Lower lobe of right lung (tissue), 2 donors: ENCODE data around the gene PAPOLA. TPM values are rescaled to one million over a fixed set of nuclear protein-coding genes. Genes with fewer than 3 reads are reported as not detected.
A peak's percentile ranks its signal among the peaks of the same experiment; 100 is the strongest.

Source experiments
- ATAC-seq, 2 donors: fragments of 200-7000 bp; cut with Tn5 transposase; one replicate each; pipeline ENCODE4 v1.9.1; 2020 to 2022; ENCODE audit warnings: mild to moderate bottlenecking in 2 of 2, moderate library complexity in 2 of 2
- DNase-seq: peaks from one replicate; pipeline ENCODE4 v3.0.0-alpha.2; 2020
- H3K27ac ChIP-seq: fragments of 200-600 bp; one replicate; pipeline ENCODE4 v1.8.0; 2022
- H3K27me3 ChIP-seq: fragments of 200-600 bp; one replicate; pipeline ENCODE4 v1.8.0; 2022; ENCODE audit warnings: low read depth
- H3K36me3 ChIP-seq: fragments of 200-600 bp; one replicate; pipeline ENCODE4 v1.8.0; 2022; ENCODE audit warnings: mild to moderate bottlenecking
- H3K4me1 ChIP-seq: fragments of 200-600 bp; one replicate; pipeline ENCODE4 v1.8.0; 2022
- H3K4me3 ChIP-seq: fragments of 200-600 bp; one replicate; pipeline ENCODE4 v1.8.0; 2022; ENCODE audit warnings: mild to moderate bottlenecking
- H3K9me3 ChIP-seq: fragments of 200-600 bp; one replicate; pipeline ENCODE4 v1.8.0; 2022
- CTCF ChIP-seq: fragments of 200-600 bp; IDR thresholded peaks from one replicate; pipeline ENCODE4 v1.8.0; 2022; ENCODE audit warnings: antibody characterized with exemption, mild to moderate bottlenecking
- intact Hi-C: fragments of 100-400 bp; cut with DNase I; formaldehyde crosslinking; loops from one replicate; pipeline ENCODE4 v1.11.0; 2022
- long read RNA-seq: library from polyadenylated mRNA; unstranded; transcript quantifications from one replicate; pipeline ENCODE4 v2.0.0, GENCODE V29; 2021
- total RNA-seq: library from RNA; stranded (reverse); fragmentation: NEBNext Ultra II Directional; extraction: Animal tissue kit (Norgen Biotek cat#: 25700); gene quantifications from one replicate; pipeline ENCODE4 v1.2.1, GENCODE V29; 2021
- donor health status: DM: no; HTN: yes; CAD: no; lungs with severe emphysema.

PAPOLA gene
- total RNA-seq, result 190 TPM
- long read RNA-seq, full-length matches to known transcripts, result 121 of 175 reads
- long read RNA-seq, partial matches to known transcripts, result 33 of 175 reads
- long read RNA-seq, other reads (novel, unspliced or antisense), result 21 of 175 reads

GRCh38 chr14:96501740-96502620 is at the start of gene PAPOLA:
Gene PAPOLA (plus strand): TSS chr14:96502382. CDS start chr14:96502593, 211 bp downstream.
- Histone ChIP-seq H3K36me3 (no peaks in the 10 kb centered on the region), H3K9me3 (no peaks in the 10 kb centered on the region), H3K27me3 (no peaks in the 10 kb centered on the region), H3K27ac (peak within 1 kb of the TSS; percentile 98), H3K4me3 (peak within 1 kb of the TSS; percentile 83), H3K4me1 (peaks cover 33% of the 10 kb centered on the region)
- ATAC-seq, result peak; percentile 99
- TF ChIP-seq CTCF, result peak; percentile 18
- intact Hi-C loops, result no loop called here
- peak; percentile 97 for DNase-seq

DNA sequence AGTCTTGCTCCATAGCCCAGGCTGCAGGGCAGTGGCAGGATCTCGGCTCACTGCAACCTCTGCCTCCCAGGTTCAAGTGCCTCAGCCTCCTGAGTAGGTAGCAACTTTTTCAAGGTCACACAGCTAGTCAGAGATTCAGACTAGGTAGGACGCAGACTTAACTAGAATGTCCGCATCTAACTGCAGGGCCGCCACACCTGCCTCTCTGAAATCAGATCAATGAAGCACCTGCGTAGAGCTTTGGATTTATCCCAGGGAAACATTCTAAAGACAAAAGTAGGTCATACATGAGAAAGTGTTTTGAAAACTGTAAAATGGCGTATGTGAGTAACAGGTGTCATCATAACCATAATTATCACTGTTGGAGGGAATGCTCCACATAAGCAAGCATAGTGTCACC is 49.5 kb upstream of the PAPOLA start:
- Histone ChIP-seq H3K4me1 (no peaks in the 10 kb centered on the region), H3K9me3 (no peaks in the 10 kb centered on the region), H3K36me3 (no peaks in the 10 kb centered on the region), H3K27me3 (no peaks in the 10 kb centered on the region), H3K27ac (no peak overlapping the region), H3K4me3 (no peak overlapping the region)
- intact Hi-C loops, result no loop called here
- no peak for ATAC-seq
- no peak for DNase-seq
- TF ChIP-seq CTCF, result no peak

- intact Hi-C loops, result no loop called here
- ATAC-seq (no peak), DNase-seq (no peak)
- H3K27ac ChIP-seq, result no peak overlapping the region
- no peaks in the 10 kb centered on the region for H3K27me3 ChIP-seq
- no peak for TF ChIP-seq CTCF
- H3K9me3 ChIP-seq, result no peaks in the 10 kb centered on the region
- H3K36me3 ChIP-seq, result no peaks in the 10 kb centered on the region
- H3K4me1 ChIP-seq, result no peaks in the 10 kb centered on the region
- H3K4me3 ChIP-seq, result no peak overlapping the region
Observed at GRCh38 chr14:96455588-96455987, 46.6 kb upstream of the PAPOLA start.

GRCh38 chr14:96459851-96460250 is 42.3 kb upstream of the PAPOLA start:
- TF ChIP-seq CTCF, result no peak
- intact Hi-C loops, result no loop called here
- no peaks in the 10 kb centered on the region for H3K4me1 ChIP-seq
- DNase-seq, result no peak
- no peaks in the 10 kb centered on the region for H3K27me3 ChIP-seq
- H3K36me3 ChIP-seq, result no peaks in the 10 kb centered on the region
- no peak overlapping the region for H3K27ac ChIP-seq
- ATAC-seq, result no peak
- no peaks in the 10 kb centered on the region for H3K9me3 ChIP-seq
- H3K4me3 ChIP-seq, result no peak overlapping the region

DNA sequence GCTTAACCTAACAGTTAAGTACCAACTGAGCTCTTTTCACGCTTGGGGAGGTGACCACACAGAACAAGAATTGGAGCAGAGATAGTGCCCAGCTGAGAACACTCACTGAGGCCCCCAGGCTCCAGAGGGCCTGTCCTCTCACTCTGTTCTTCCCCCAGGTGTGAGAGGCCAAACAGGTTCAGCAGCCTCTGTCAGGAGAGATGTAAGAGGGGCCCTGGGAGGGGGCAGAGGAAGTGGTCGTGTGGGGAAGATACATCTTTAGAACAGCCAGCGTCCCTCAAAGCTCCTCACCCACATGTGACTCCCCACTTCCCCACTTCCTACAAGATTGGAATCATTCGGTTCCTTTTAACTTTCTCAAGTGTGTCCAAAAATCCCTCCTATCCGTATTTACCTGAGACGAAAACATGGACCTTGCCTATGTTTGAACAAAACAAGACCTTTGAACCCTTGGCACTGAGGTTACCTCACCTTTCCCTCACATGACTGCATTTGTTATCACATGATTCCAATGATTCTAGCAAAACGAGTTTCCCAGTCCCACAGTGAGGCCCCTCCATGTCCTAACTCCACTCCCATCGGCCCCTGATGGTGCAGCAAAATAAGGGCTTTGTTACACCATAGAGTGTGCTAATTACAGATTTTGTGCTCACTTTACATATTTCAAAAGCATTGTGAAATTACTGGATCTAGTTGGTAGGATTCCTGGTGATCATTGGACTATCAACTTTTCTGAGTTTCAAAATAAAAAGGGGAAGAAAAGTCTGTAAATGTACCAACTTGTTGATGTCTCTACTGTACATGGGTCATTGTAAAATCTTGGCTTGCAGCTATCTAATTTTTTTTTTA is 40.0 kb upstream of the PAPOLA start:
- no peak for ATAC-seq
- Histone ChIP-seq H3K4me3 (no peak overlapping the region), H3K9me3 (no peaks in the 10 kb centered on the region), H3K27me3 (no peaks in the 10 kb centered on the region), H3K27ac (no peak overlapping the region), H3K4me1 (no peaks in the 10 kb centered on the region), H3K36me3 (no peaks in the 10 kb centered on the region)
- DNase-seq, result no peak
- intact Hi-C loops, result no loop called here
- TF ChIP-seq CTCF, result no peak
